Nasal cavity respiratory epithelium epithelial cell of viscerocranial mucosa (primary cell): ENCODE results near the gene GABRA5. TPM values are rescaled to one million over a fixed set of nuclear protein-coding genes. Genes with fewer than 3 reads are reported as not detected.

ENCODE experiments used
- total RNA-seq: library from RNA; depleted of rRNA; stranded (reverse); fragments of >200 nt; gene quantifications from 2 replicates; pipeline ENCODE4 v1.2.3, GENCODE V29; 2014

Gene GABRA5
- not detected in 2 replicates for total RNA-seq

GRCh38 chr15:26866298-26867199 is at the start of gene GABRA5:
TSS of gene GABRA5 (plus strand) at chr15:26867062. CDS start at chr15:26869249, 2,187 bp downstream.

DNA sequence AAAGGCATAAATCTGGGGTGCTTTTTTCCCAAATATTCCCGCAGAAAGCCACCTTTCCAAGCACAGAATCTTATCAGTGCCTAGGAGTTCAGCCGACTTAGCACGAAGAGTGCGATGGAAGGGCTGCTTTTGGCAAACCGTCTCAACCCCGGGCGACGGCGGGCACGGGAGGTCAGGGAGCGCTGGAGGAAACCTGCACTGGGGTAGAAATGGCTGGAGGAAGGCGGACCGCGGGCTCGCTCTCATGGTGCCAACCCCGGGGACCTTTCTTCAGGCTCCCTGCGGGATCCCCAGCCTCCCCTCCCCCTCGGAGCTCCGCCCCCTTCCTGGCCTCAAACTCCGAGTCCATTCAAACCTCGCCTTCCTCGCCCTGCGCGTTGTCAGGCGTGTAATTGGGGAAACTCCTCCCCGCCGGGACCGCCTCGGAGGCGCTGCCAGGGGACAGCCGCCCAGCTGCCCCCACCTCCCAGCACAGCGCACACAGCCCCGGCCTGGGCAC is 103.9 kb downstream of the GABRA5 start, which contains the start of gene GABRG3:
TSS of gene GABRG3 (plus strand) at position 470 of the 499 bp plus-strand sequence.

Other genes starting within 250 kb of the GABRA5 start
- gene GABRB3, start 94.0 kb upstream of the GABRA5 start, total RNA-seq = 0.34 and 5.4 TPM in 2 replicates
- gene GABRG3, start 104.1 kb downstream of the GABRA5 start, total RNA-seq = not detected in 2 replicates